Keratinocyte (primary cell): ENCODE results near the gene TSPAN10. TPM values are rescaled to one million over a fixed set of nuclear protein-coding genes. Genes with fewer than 3 reads are reported as not detected.

Experiments
- DNase-seq: peaks from one replicate; pipeline ENCODE4 v3.0.0-alpha.2; 2011; ENCODE audit warnings: low read depth, missing footprints, low spot score
- FAIRE-seq: peaks from 2 replicates; lab custom pipeline; 2011; peaks lifted over from hg19 to GRCh38; lab: Jason Lieb, UNC
- H2AFZ ChIP-seq: 2 replicates; pipeline ENCODE4 v1.6.0; 2012; ENCODE audit warnings: low read length, control low read depth, inconsistent platforms; ENCODE audit not compliant: control insufficient read depth
- H3K27ac ChIP-seq: 2 replicates; pipeline ENCODE4 v1.5.1; 2011; ENCODE audit warnings: low read length; ENCODE audit not compliant: control insufficient read depth, insufficient read depth
- H3K27me3 ChIP-seq: 3 replicates; pipeline ENCODE4 v1.6.0; 2011; ENCODE audit warnings: low read length; ENCODE audit not compliant: control insufficient read depth, insufficient read depth; ENCODE audit errors: extremely low read depth
- H3K36me3 ChIP-seq, 2 experiments: 2 replicates in 1 of 2; 3 replicates in 1 of 2; pipeline ENCODE4 v1.5.1; 2011; ENCODE audit warnings: low read length in 2 of 2, mild to moderate bottlenecking in 1 of 2; ENCODE audit not compliant: control insufficient read depth in 2 of 2, insufficient read depth in 2 of 2; ENCODE audit errors: extremely low read depth in 1 of 2
- H3K4me1 ChIP-seq: 3 replicates; pipeline ENCODE4 v1.5.1; 2011; ENCODE audit warnings: low read length; ENCODE audit not compliant: control insufficient read depth, insufficient read depth; ENCODE audit errors: extremely low read depth
- H3K4me2 ChIP-seq: 3 replicates; pipeline ENCODE4 v1.6.0; 2011; ENCODE audit warnings: low read depth, low read length; ENCODE audit not compliant: control insufficient read depth, insufficient read depth; ENCODE audit errors: extremely low read depth
- H3K4me3 ChIP-seq, 3 experiments: fragments of 200-600 bp in 1 of 3; sonication (generic) in 1 of 3; 2 replicates in 2 of 3; 3 replicates in 1 of 3; pipeline ENCODE4 v1.5.1; 2011 to 2016; ENCODE audit warnings: low read length in 3 of 3, mild to moderate bottlenecking in 3 of 3, control low read depth in 2 of 3, inconsistent platforms in 1 of 3, low read depth in 1 of 3, mixed read lengths in 1 of 3, mixed run types in 1 of 3, moderate library complexity in 1 of 3; ENCODE audit not compliant: control insufficient read depth in 2 of 3, insufficient read depth in 2 of 3; ENCODE audit errors: extremely low read depth in 1 of 3
- H3K79me2 ChIP-seq: 2 replicates; pipeline ENCODE4 v1.6.0; 2012; ENCODE audit warnings: low read length; ENCODE audit not compliant: control insufficient read depth, insufficient read depth
- H3K9ac ChIP-seq: 3 replicates; pipeline ENCODE4 v1.6.0; 2011; ENCODE audit warnings: low read length; ENCODE audit not compliant: control insufficient read depth, insufficient read depth; ENCODE audit errors: extremely low read depth
- H3K9me1 ChIP-seq: 3 replicates; pipeline ENCODE4 v1.6.0; 2011; ENCODE audit warnings: low read length; ENCODE audit not compliant: control insufficient read depth, insufficient read depth; ENCODE audit errors: extremely low read depth
- H3K9me3 ChIP-seq: 2 replicates; pipeline ENCODE4 v1.5.1; 2012; ENCODE audit warnings: low read depth, low read length; ENCODE audit not compliant: control insufficient read depth
- H4K20me1 ChIP-seq: 3 replicates; pipeline ENCODE4 v1.6.0; 2011; ENCODE audit warnings: low read length; ENCODE audit not compliant: control insufficient read depth, insufficient read depth; ENCODE audit errors: extremely low read depth
- EZH2 ChIP-seq: IDR thresholded peaks from one replicate; pipeline ENCODE4 v1.6.1; 2012; ENCODE audit warnings: inconsistent platforms, mild to moderate bottlenecking, low read length, moderate library complexity
- dilution Hi-C: fragments of 300-500 bp; cut with MboI; formaldehyde crosslinking; loops from one replicate; pipeline ENCODE4 v1.7.0; 2020; ENCODE audit warnings: low sequenced_read_pairs; ENCODE audit not compliant: extremely low pct_ligation_motif_present
- polyA plus RNA-seq, 5 experiments: library from polyadenylated mRNA; depleted of rRNA in 3 of 5; stranded (reverse) in 3 of 5; stranded (forward) in 1 of 5; unstranded in 1 of 5; fragments of >200 nt; gene quantifications; 1 replicate in 1 of 5; 2 replicates in 3 of 5; 3 replicates in 1 of 5; pipeline versions ENCODE4 v1.2.1 to v1.2.3, GENCODE V29; 2011 to 2012; ENCODE audit warnings: missing spikeins in 2 of 5, low read depth in 1 of 5, low replicate concordance in 1 of 5
- TF ChIP-seq, protein P1 (sequence below), 3 experiments: IDR thresholded peaks in 1 of 3; conservative IDR thresholded peaks in 1 of 3; optimal IDR thresholded peaks in 1 of 3; 2 replicates in 2 of 3; 3 replicates in 1 of 3; pipeline versions ENCODE3 to v1.5.1; 2011; ENCODE audit warnings: low read length in 3 of 3, mild to moderate bottlenecking in 3 of 3, moderate library complexity in 2 of 3, control low read depth in 1 of 3, inconsistent platforms in 1 of 3; ENCODE audit not compliant: insufficient read depth in 2 of 3; ENCODE audit errors: extremely low read depth in 1 of 3

The TSPAN10 gene
- polyA plus RNA-seq, 1 donor (not counting 4 experiments of a cell fraction or from before 2014, with no cell fraction given) = 0.89 TPM

- no peak overlapping the region for H2AFZ ChIP-seq
- H3K9ac ChIP-seq = no peak overlapping the region
- H3K27ac ChIP-seq = no peak overlapping the region
- dilution Hi-C loops = no loop called here
- H3K9me1 ChIP-seq = no peaks in the 10 kb centered on the region
- DNase-seq (no peak), FAIRE-seq (no peak)
- H3K36me3 ChIP-seq = peaks cover 65 to 75% of the 10 kb centered on the region in 2 experiments
- TF ChIP-seq, protein P1, sequence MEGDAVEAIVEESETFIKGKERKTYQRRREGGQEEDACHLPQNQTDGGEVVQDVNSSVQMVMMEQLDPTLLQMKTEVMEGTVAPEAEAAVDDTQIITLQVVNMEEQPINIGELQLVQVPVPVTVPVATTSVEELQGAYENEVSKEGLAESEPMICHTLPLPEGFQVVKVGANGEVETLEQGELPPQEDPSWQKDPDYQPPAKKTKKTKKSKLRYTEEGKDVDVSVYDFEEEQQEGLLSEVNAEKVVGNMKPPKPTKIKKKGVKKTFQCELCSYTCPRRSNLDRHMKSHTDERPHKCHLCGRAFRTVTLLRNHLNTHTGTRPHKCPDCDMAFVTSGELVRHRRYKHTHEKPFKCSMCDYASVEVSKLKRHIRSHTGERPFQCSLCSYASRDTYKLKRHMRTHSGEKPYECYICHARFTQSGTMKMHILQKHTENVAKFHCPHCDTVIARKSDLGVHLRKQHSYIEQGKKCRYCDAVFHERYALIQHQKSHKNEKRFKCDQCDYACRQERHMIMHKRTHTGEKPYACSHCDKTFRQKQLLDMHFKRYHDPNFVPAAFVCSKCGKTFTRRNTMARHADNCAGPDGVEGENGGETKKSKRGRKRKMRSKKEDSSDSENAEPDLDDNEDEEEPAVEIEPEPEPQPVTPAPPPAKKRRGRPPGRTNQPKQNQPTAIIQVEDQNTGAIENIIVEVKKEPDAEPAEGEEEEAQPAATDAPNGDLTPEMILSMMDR (optimal IDR thresholded peaks at IDR 0.05 in 1 of 3, IDR thresholded peaks at IDR 0.05 in 1 of 3, conservative IDR thresholded peaks at IDR 0.05 in 1 of 3; ENCODE audit: extremely low read depth in 1 of 3, insufficient read depth in 2 of 3, low read length in 3 of 3) = no peak
- no peak for TF ChIP-seq EZH2
- H4K20me1 ChIP-seq = peaks cover 25% of the 10 kb centered on the region
- no peak overlapping the region for H3K4me3 ChIP-seq
- no peak overlapping the region for H3K4me2 ChIP-seq
- no peaks in the 10 kb centered on the region for H3K9me3 ChIP-seq
- H3K27me3 ChIP-seq = no peaks in the 10 kb centered on the region
- H3K79me2 ChIP-seq = peaks cover 75% of the 10 kb centered on the region
- H3K4me1 ChIP-seq = peaks cover 17% of the 10 kb centered on the region
These were observed 53.1 kb downstream of the TSPAN10 start for GRCh38 chr17:81690066-81690465.

GRCh38 chr17:81690549-81690948 lies 53.6 kb downstream of the TSPAN10 start:
- H3K79me2 ChIP-seq = peaks cover 73% of the 10 kb centered on the region
- H2AFZ ChIP-seq = no peak overlapping the region
- no peaks in the 10 kb centered on the region for H3K9me1 ChIP-seq
- no peak for TF ChIP-seq EZH2
- TF ChIP-seq, protein P1 (optimal IDR thresholded peaks at IDR 0.05 in 1 of 3, IDR thresholded peaks at IDR 0.05 in 1 of 3, conservative IDR thresholded peaks at IDR 0.05 in 1 of 3; ENCODE audit: extremely low read depth in 1 of 3, insufficient read depth in 2 of 3, low read length in 3 of 3) = no peak
- dilution Hi-C loops = no loop called here
- H3K27ac ChIP-seq = no peak overlapping the region
- FAIRE-seq (no peak), DNase-seq (no peak)
- no peaks in the 10 kb centered on the region for H3K27me3 ChIP-seq
- H3K4me3 ChIP-seq = no peak overlapping the region
- no peaks in the 10 kb centered on the region for H3K9me3 ChIP-seq
- H4K20me1 ChIP-seq = peaks cover 21% of the 10 kb centered on the region
- no peak overlapping the region for H3K4me2 ChIP-seq
- H3K9ac ChIP-seq = no peak overlapping the region
- peaks cover 65 to 79% of the 10 kb centered on the region in 2 experiments for H3K36me3 ChIP-seq
- H3K4me1 ChIP-seq = peaks cover 12% of the 10 kb centered on the region
